ENCODE measurements around the gene ASTN2. TPM values are rescaled to one million over a fixed set of nuclear protein-coding genes. Genes with fewer than 3 reads are reported as not detected.

Gene ASTN2
- total RNA-seq, 1 donor from 2014 or later: 13.6 TPM

- DNase-seq (ENCODE audit: low read depth) (no peak), FAIRE-seq (no peak)
- no peaks in the 10 kb centered on the region for H3K4me1 ChIP-seq (ENCODE audit: insufficient read depth, low read length)
- no peak overlapping the region for H3K27ac Mint-ChIP-seq (ENCODE audit: unreplicated experiment)
- no peak overlapping the region for H3K9ac ChIP-seq (ENCODE audit: low read length)
- no peak overlapping the region for H3K4me2 ChIP-seq (ENCODE audit: low read length)
- TF ChIP-seq EZH2 (IDR thresholded peaks at IDR 0.05; ENCODE audit: insufficient read depth, low read length) (no peak), CTCF (IDR thresholded peaks at IDR 0.05; ENCODE audit: insufficient read depth, low read depth, low read length) (no peak)
- H3K36me3 ChIP-seq (ENCODE audit: insufficient read depth, low read length): no peaks in the 10 kb centered on the region
- H2AFZ ChIP-seq (ENCODE audit: low read depth, low read length): no peak overlapping the region
- no peak overlapping the region for H3K4me3 Mint-ChIP-seq (ENCODE audit: unreplicated experiment)
- no peaks in the 10 kb centered on the region for H3K9me3 ChIP-seq (ENCODE audit: insufficient read depth, low read depth, low read length)
- no peak overlapping the region for H3K4me3 ChIP-seq (ENCODE audit: insufficient read depth, low read depth, low read length)
- no peak overlapping the region for H3K27ac ChIP-seq (ENCODE audit: low read depth, low read length)
- H4K20me1 ChIP-seq (ENCODE audit: insufficient read depth, low read length): no peaks in the 10 kb centered on the region
- H3K79me2 ChIP-seq (ENCODE audit: insufficient read depth, low read length): no peaks in the 10 kb centered on the region
- no peaks in the 10 kb centered on the region for H3K9me3 Mint-ChIP-seq (ENCODE audit: unreplicated experiment)
- no peaks in the 10 kb centered on the region for H3K27me3 ChIP-seq (ENCODE audit: insufficient read depth, low read length)
- H3K4me1 Mint-ChIP-seq (ENCODE audit: low read depth, unreplicated experiment): peaks cover 4% of the 10 kb centered on the region
- H3K27me3 Mint-ChIP-seq (ENCODE audit: low read depth, unreplicated experiment): peaks cover 7% of the 10 kb centered on the region
- no peaks in the 10 kb centered on the region for H3K36me3 Mint-ChIP-seq (ENCODE audit: low read depth, unreplicated experiment)
Observed at GRCh38 chr9:117300371-117301110, 114.3 kb downstream of the ASTN2 start.

GRCh38 chr9:117296453-117296852 is 118.4 kb downstream of the ASTN2 start:
- Mint-ChIP-seq H3K9me3 (ENCODE audit: unreplicated experiment) (no peaks in the 10 kb centered on the region), H3K4me3 (ENCODE audit: unreplicated experiment) (no peak overlapping the region), H3K36me3 (ENCODE audit: low read depth, unreplicated experiment) (no peaks in the 10 kb centered on the region), H3K27ac (ENCODE audit: unreplicated experiment) (no peak overlapping the region), H3K27me3 (ENCODE audit: low read depth, unreplicated experiment) (peaks cover 3% of the 10 kb centered on the region), H3K4me1 (ENCODE audit: low read depth, unreplicated experiment) (no peaks in the 10 kb centered on the region)
- no peaks in the 10 kb centered on the region for H3K4me1 ChIP-seq (ENCODE audit: insufficient read depth, low read length)
- DNase-seq (ENCODE audit: low read depth): no peak
- H2AFZ ChIP-seq (ENCODE audit: low read depth, low read length): no peak overlapping the region
- H3K9ac ChIP-seq (ENCODE audit: low read length): no peak overlapping the region
- H3K79me2 ChIP-seq (ENCODE audit: insufficient read depth, low read length): no peaks in the 10 kb centered on the region
- no peak overlapping the region for H3K27ac ChIP-seq (ENCODE audit: low read depth, low read length)
- H3K4me2 ChIP-seq (ENCODE audit: low read length): no peak overlapping the region
- no peak for TF ChIP-seq EZH2 (IDR thresholded peaks at IDR 0.05; ENCODE audit: insufficient read depth, low read length)
- no peaks in the 10 kb centered on the region for H4K20me1 ChIP-seq (ENCODE audit: insufficient read depth, low read length)
- H3K9me3 ChIP-seq (ENCODE audit: insufficient read depth, low read depth, low read length): no peaks in the 10 kb centered on the region
- H3K27me3 ChIP-seq (ENCODE audit: insufficient read depth, low read length): no peaks in the 10 kb centered on the region
- FAIRE-seq: no peak
- no peaks in the 10 kb centered on the region for H3K36me3 ChIP-seq (ENCODE audit: insufficient read depth, low read length)
- no peak overlapping the region for H3K4me3 ChIP-seq (ENCODE audit: insufficient read depth, low read depth, low read length)

GRCh38 chr9:117293206-117294114 is 121.4 kb downstream of the ASTN2 start:
- Histone ChIP-seq H3K4me2 (ENCODE audit: low read length) (no peak overlapping the region), H3K27ac (ENCODE audit: low read depth, low read length) (no peak overlapping the region), H3K79me2 (ENCODE audit: insufficient read depth, low read length) (no peaks in the 10 kb centered on the region), H3K27me3 (ENCODE audit: insufficient read depth, low read length) (no peaks in the 10 kb centered on the region), H3K9ac (ENCODE audit: low read length) (no peak overlapping the region), H2AFZ (ENCODE audit: low read depth, low read length) (no peak overlapping the region), H3K9me3 (ENCODE audit: insufficient read depth, low read depth, low read length) (no peaks in the 10 kb centered on the region), H3K36me3 (ENCODE audit: insufficient read depth, low read length) (no peaks in the 10 kb centered on the region), H3K4me1 (ENCODE audit: insufficient read depth, low read length) (no peaks in the 10 kb centered on the region), H3K4me3 (ENCODE audit: insufficient read depth, low read depth, low read length) (no peak overlapping the region), H4K20me1 (ENCODE audit: insufficient read depth, low read length) (no peaks in the 10 kb centered on the region)
- DNase-seq (ENCODE audit: low read depth) (no peak), FAIRE-seq (no peak)
- no peaks in the 10 kb centered on the region for H3K36me3 Mint-ChIP-seq (ENCODE audit: low read depth, unreplicated experiment)
- peaks cover 7% of the 10 kb centered on the region for H3K4me1 Mint-ChIP-seq (ENCODE audit: low read depth, unreplicated experiment)
- no peaks in the 10 kb centered on the region for H3K27me3 Mint-ChIP-seq (ENCODE audit: low read depth, unreplicated experiment)
- no peak overlapping the region for H3K27ac Mint-ChIP-seq (ENCODE audit: unreplicated experiment)
- H3K4me3 Mint-ChIP-seq (ENCODE audit: unreplicated experiment): no peak overlapping the region
- TF ChIP-seq CTCF (IDR thresholded peaks at IDR 0.05; ENCODE audit: insufficient read depth, low read depth, low read length) (no peak), EZH2 (IDR thresholded peaks at IDR 0.05; ENCODE audit: insufficient read depth, low read length) (no peak)
- no peaks in the 10 kb centered on the region for H3K9me3 Mint-ChIP-seq (ENCODE audit: unreplicated experiment)
